Daoy (cell line): ENCODE results near the gene XYLT1. TPM values are rescaled to one million over a fixed set of nuclear protein-coding genes. Genes with fewer than 3 reads are reported as not detected.
A peak's percentile ranks its signal among the peaks of the same experiment; 100 is the strongest.

Source experiments
- DNase-seq: peaks from one replicate; pipeline ENCODE4 v3.0.0-alpha.2; 2015; ENCODE audit warnings: low read depth
- total RNA-seq: library from RNA; depleted of rRNA; stranded (reverse); fragments of >200 nt; shearing (Covaris generic); gene quantifications from 2 replicates; pipeline ENCODE4 v1.2.3, GENCODE V29; 2014

XYLT1 gene
- total RNA-seq, 1 experiment from 2014 or later = 6.9 TPM

GRCh38 chr16:17149904-17150483 lies 320.8 kb downstream of the XYLT1 start:
- no peak for DNase-seq

GRCh38 chr16:17147942-17148341 lies 322.8 kb downstream of the XYLT1 start:
- no peak for DNase-seq

DNA sequence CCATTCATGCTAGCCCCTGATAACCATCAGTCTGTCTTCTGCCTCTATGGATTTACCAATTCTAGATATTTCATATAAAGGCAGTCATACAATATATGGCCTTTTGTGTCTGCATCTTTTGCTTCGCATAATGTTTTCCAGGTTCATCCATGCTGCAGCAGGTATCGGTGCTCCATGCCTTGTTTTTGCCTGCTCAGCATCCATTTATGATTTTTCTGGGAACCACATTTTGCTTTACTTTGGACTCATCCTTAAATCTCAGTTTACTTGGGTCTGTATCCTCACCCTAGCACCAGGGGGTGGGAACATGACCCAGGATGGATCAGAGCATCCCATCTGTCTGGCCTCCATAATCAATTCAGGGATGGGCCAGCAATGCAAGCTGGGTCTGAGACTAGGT lies 325.7 kb downstream of the XYLT1 start:
- no peak for DNase-seq

- DNase-seq = no peak
Observed at GRCh38 chr16:17144431-17144830, 326.3 kb downstream of the XYLT1 start.

DNA sequence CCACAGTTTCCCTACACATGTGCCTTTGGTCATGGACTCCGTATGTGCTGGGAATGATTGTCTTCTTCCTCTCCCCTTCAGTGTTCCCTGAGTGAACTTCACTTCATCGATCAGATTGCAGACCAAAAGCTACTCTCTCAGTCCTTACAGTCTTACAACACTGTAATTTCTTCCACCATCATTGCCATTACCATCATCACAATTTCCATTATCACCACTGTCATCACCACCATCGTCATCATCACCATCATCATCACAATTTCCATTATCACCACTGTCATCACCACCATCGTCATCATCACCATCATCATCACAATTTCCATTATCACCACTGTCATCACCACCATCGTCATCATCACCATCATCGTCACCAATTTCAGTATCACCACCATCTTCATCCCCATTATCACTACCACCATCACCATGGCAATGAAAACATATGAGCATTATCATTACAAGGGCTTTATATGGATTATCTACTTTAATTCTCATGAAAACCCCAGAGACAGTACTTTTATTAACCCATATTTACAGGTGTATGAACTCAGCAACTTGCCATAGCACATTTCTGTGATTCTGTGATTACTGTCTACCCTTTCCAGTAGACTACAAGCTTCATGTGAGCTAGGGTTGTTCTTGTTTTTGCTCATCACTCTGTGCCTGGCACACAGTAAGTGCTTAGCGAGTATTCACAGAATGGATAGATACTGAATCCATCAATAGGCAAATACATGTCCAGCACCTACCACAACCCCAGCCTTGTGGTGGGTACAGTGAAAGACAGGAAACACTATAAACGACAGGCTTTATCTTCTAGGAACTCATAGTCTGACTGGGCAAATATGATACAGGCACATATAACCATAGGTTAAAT lies 327.0 kb downstream of the XYLT1 start:
- DNase-seq = no peak

- peak; percentile 16 for DNase-seq
Observed at GRCh38 chr16:17138801-17139200, 332.0 kb downstream of the XYLT1 start.

- no peak for DNase-seq
Observed at GRCh38 chr16:17135439-17135838, 335.3 kb downstream of the XYLT1 start.

GRCh38 chr16:17134586-17134985 lies 336.2 kb downstream of the XYLT1 start:
- no peak for DNase-seq

- no peak for DNase-seq
Observed at GRCh38 chr16:17133851-17134250, 336.9 kb downstream of the XYLT1 start.

DNA sequence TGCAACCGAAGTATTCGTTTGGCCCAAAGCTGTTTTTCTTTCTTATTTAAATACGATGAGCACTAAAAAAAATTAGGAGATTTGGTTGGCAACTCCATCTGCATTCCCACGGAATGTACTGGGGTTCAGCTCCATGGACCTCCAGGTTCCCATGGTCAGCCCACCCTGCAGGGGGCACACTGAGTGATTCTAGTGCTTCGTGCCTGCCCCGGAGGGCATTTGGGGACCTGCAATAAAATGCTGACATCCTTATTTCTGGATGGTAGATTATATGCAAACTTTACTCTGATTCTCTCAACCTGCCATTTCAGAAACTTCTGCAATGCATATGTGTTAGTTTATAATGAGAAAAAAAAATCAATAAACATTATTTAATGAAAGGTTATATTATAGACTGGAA lies 339.4 kb downstream of the XYLT1 start:
- no peak for DNase-seq

DNA sequence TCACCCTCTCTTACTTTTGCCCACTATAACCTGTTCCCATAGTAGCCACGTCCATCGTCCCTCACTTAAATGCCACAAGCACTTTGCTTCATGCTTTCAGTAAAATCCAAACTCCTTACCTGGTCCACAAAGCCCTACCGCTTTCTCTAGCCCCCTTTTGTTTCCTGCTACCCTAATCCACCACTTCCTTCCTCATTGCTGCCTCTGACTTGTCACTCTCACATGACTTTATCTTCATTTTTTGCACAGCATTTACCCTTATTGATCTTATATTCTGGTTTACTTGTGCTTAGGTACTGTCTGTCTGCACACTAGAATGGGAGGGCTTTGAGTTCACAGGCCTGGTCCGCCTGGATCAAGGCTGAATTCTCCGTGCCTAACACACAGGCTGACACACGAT lies 340.0 kb downstream of the XYLT1 start:
- no peak for DNase-seq

DNA sequence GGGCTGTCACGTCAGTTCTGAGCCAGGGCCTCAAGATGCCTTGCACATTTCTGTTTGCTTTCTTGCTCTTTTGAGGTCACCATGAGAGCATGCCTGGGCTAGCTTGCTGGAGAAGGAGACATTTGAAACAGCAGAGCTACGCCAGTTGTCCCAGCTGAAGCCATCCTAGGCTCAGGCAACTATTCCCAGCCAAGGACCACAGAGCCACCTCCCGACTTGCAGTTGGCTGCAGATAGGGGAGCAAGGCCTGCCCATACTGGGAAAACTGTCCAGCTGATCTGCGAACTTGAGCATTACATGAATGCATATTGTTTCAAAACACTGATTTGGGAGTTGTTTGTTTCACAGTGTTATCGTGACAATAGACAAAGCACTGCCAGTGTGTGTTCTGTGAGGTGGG lies 340.8 kb downstream of the XYLT1 start:
- DNase-seq = no peak

DNA sequence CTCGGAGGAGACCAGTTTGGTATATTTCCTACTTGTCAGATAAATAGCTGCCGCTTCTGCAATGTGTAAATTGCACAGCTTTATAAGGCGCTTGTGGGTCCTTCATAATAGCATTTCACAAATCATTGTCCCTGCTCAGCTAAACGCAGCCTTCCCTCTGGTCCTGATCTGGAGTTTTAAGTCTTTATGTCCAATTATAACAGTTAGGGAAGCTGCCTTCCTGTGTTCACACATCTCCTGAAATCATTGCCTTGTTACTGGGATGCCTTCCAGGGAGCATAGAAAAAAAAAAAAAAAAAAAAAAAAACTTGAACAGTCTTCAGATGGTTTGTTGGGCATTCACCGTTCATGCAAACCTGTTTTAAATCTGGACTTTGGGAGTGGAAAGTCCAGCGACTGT lies 342.0 kb downstream of the XYLT1 start:
- no peak for DNase-seq

DNA sequence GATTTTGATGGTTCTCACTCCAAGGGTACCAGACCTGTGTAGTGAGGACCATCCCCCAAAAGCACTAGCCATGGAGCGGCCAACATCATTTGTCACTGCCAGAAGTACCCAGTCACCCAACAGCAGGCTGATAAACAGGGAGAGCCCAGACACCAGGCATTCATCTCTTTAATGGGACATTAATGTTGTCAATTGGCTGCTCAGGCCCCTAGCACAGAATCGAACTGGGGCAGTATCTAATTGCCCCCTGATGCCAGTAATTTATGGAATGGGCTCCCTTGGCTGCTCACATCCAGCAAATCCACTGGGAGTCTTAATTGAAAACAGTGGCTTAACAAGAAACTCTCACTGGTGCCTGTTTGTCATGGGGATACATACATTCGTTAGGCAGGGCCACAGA lies 344.6 kb downstream of the XYLT1 start:
- no peak for DNase-seq

DNA sequence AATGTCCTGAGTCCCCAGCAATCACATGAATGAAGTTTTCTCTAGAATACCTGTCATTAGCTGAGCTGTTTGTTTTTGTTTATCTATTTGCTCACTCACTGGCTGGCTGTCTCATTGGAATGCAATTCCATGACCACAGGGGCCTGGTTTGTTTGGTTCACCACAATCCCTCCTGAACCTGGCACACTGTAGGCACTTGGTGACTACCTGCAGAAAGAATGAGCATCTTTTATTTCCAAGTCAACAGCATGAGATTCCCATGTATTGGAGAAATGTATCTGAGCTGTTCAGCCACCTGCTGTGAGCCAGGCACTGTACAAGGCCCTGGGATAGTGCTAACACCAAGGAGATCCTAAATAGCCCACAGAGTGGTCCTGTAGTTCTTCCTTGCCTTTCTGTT lies 345.1 kb downstream of the XYLT1 start:
- DNase-seq = peak; percentile 13

DNA sequence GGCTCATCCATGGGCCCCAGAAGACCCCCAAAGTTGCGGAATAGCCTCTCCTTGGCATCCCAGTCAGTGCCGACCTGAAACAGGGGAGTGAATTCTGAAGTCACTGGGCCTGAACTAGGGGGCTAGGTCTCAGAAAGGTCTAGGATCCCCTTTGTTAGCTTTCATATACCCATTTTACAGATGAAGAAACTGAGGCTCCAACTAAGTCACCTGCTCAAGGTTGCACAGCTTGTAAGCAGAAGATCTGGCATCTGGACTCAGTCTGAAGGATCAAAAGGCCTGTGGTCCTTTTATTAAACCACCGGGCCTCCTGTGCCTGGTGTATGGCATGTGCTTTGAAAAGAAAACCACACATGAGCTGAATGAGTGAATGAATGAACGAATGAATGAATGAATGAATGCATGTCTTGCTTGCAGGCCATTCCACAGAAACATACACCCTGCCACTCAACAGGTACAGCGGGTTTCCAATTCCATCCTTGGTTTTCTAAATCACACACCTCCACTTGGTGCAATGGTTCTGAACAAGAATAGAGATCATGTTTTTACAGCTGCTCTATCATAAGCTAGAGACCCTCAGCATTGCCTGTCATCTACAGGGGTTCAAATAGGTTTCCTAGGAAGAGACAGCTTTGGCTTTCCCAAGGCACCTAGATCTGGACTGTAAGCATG lies 352.7 kb downstream of the XYLT1 start:
- no peak for DNase-seq

GRCh38 chr16:17116595-17117322 lies 354.0 kb downstream of the XYLT1 start:
- DNase-seq = no peak

DNA sequence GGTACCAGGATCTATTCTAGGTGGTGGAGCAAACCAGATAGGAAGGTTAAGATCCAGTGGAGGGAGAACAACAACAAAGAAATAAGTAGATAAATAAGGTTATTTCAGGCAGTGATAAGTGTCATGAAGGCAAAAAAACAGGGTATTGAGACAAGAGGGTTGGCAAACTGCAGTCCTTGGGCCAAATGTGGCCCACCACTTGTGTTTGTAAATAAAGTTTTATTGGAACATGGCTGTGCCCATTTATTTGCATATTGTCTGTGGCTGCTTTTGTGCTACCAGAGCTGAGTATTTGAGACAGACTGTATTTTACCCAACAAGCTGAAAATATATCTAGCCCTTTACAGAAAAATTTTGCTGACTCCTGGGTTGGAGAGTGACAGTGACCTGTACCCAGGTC lies 361.3 kb downstream of the XYLT1 start:
- DNase-seq = no peak

DNA sequence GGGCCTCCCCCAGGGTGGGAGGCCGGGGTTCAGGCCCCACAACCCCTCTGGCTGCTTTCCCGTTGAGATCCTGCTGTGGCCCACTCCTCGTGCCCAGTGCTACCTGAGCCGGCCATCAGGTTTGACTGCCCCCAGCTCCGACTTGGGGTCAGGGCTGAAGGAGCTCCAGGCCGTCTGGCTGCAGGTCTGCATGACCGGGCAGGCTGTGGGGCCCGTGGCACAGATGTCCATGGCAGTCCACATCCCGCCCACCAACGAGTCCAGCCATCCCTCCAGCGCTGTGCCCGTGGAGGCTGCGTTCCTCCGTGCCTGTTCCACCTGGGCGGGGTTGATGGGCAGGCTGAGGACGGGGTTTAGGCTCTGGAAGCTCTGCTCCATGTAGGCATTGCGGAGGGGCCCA lies 362.2 kb downstream of the XYLT1 start:
- no peak for DNase-seq

DNA sequence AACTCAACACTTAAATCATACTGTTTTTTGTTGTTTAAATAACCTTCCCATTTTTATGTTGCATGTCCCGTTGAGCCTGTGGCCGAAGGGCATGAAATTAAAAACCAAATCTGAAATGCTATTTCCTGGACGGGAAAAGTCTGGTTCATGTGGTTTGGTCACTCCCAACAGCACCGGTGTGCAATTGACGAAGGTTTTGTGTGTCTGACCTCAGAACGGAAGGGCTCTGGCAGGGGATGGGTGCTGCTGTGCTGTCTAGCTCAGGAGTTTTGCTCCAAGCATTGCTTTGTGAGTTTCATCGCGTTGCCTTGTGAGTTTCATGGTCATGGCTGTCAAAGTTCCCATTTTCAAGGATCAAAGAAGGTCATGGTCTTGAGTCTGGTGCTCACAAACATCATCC lies 363.3 kb downstream of the XYLT1 start:
- DNase-seq = no peak

DNA sequence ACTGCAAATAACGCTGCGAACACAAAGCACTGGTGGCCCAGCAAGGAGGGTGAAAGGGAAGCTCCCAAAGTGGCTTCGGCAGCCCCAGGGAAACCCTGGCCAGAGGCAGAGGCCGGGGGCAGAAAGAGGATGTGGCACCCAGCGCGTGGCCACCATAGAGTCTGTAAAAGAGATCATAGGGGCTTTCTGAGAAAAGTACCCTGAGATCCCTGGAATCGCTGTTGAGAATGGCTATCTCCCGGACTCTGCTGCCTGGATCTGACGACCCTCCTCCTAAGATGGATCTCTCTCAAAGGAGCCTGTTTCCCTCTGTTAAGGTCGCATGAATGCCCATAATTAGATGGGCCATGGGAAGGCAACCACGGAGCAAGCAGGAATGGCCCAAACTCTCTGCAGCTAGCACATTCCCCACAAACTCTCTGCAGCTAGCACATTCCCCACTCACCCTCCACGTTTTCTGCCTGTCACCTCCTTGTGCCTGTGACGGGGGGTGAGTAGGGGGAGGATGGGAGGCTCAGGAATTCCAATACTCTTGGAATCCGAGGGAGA lies 364.4 kb downstream of the XYLT1 start:
- no peak for DNase-seq

DNA sequence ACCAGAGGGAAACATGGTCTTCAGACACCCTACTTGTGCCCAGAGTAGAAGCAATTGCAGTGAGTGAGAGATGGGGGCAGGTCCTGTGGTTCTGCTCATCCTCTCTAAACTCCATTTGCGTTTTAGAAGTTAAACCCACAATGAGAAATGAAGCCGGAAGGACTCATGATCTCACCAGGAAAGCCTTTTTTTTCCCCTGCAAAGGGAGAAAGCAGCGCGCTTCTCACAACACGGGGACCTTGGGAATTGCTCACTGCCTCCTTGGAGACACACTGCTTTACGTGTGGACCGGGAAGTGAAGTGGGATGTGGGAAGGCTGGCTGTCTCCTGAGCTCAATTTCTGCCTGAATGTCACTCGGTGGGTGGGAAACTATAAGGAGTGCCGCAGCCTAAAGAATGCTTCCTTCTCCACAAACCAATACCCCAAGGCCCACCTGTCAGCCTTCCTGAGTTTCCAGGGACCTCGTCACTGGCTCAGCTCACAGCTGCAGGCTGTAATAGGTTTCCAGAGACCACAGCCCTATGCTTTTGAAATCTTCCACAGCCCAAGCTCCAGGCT lies 365.4 kb downstream of the XYLT1 start:
- peak; percentile 37 for DNase-seq
